ENCODE measurements around the gene CD247.

The CD247 gene

GRCh38 chr1:167404161-167404888 is 114.0 kb downstream of the CD247 start:
- Histone ChIP-seq H3K4me1 (ENCODE audit: control insufficient read depth, insufficient read depth, low read length) (no peaks in the 10 kb centered on the region), H3K9me3 (ENCODE audit: control insufficient read depth, insufficient read depth, low read depth, low read length) (no peaks in the 10 kb centered on the region), H3K9ac (ENCODE audit: low read length) (no peak overlapping the region), H3K4me3 (ENCODE audit: low read depth, low read length) (no peak overlapping the region), H3K36me3 (ENCODE audit: control insufficient read depth, insufficient read depth, low read length) (peaks cover 49% of the 10 kb centered on the region), H3K27me3 (ENCODE audit: control insufficient read depth, insufficient read depth, low read length) (no peaks in the 10 kb centered on the region), H3K27ac (ENCODE audit: low read depth, low read length) (no peak overlapping the region)

DNA sequence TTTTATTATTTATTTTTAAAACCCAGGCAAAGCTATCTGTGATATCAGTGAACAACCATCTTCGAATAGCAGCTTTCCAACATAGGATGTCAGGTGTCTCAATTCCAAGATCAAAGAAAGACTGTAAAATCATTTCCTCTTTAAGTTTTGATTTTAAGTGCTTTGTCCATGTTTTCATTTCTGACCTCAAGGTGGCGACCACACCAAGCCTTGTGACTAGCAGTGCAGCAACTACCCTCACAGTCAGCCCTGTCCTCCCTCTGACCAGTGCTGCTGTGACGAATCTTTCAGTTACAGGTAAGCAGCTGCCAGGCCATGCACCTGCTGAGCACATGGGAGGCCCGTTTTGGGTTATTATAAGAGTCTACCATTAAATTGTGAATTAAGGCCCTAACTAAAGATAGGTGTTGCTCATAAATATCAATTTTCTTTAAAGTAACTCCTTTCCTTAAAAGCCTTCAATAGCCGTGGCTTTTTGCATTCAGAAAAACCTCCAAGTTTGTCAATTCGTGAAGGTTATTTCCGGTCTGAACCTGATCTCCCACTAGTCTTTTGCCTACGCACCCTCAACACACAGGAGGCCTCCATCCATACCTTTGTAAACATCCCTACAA is 117.0 kb downstream of the CD247 start:
- Histone ChIP-seq H3K4me3 (ENCODE audit: low read depth, low read length) (no peak overlapping the region), H3K36me3 (ENCODE audit: control insufficient read depth, insufficient read depth, low read length) (peaks cover 70% of the 10 kb centered on the region), H3K9ac (ENCODE audit: low read length) (no peak overlapping the region), H3K27ac (ENCODE audit: low read depth, low read length) (no peak overlapping the region), H3K4me1 (ENCODE audit: control insufficient read depth, insufficient read depth, low read length) (no peaks in the 10 kb centered on the region), H3K9me3 (ENCODE audit: control insufficient read depth, insufficient read depth, low read depth, low read length) (no peaks in the 10 kb centered on the region), H3K27me3 (ENCODE audit: control insufficient read depth, insufficient read depth, low read length) (no peaks in the 10 kb centered on the region)

- Histone ChIP-seq H3K4me3 (ENCODE audit: low read depth, low read length) (no peak overlapping the region), H3K36me3 (ENCODE audit: control insufficient read depth, insufficient read depth, low read length) (peaks cover 61% of the 10 kb centered on the region), H3K4me1 (ENCODE audit: control insufficient read depth, insufficient read depth, low read length) (no peaks in the 10 kb centered on the region), H3K27ac (ENCODE audit: low read depth, low read length) (no peak overlapping the region), H3K27me3 (ENCODE audit: control insufficient read depth, insufficient read depth, low read length) (no peaks in the 10 kb centered on the region), H3K9me3 (ENCODE audit: control insufficient read depth, insufficient read depth, low read depth, low read length) (no peaks in the 10 kb centered on the region), H3K9ac (ENCODE audit: low read length) (no peak overlapping the region)
These were observed 117.9 kb downstream of the CD247 start for GRCh38 chr1:167400359-167400953.

DNA sequence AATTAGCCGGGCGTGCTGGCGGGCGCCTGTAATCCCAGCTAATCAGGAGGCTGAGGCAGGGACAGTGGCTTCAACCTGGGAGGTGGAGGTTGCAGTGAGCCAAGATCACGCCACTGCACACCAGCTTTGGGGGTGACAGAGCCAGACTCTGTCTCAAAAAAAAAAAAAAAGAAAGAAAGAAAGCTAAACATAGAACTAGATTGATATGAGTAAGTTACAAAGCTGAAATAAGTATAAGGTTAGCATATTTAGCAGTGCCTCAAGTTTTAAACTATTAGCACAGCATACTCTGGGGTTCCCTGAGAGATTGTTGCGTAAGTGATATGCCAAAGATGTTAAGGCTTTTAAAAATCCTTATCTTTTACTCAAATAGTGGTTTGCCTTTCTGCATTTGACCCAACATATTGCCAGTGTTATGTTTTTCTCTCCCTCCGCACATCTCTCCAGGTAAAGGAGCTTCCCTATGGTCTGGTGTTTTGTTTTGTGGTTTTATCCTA is 126.1 kb downstream of the CD247 start:
- Histone ChIP-seq H3K36me3 (ENCODE audit: control insufficient read depth, insufficient read depth, low read length) (peaks cover 28% of the 10 kb centered on the region), H3K4me3 (ENCODE audit: low read depth, low read length) (no peak overlapping the region), H3K4me1 (ENCODE audit: control insufficient read depth, insufficient read depth, low read length) (no peaks in the 10 kb centered on the region), H3K9ac (ENCODE audit: low read length) (no peak overlapping the region), H3K27me3 (ENCODE audit: control insufficient read depth, insufficient read depth, low read length) (no peaks in the 10 kb centered on the region), H3K27ac (ENCODE audit: low read depth, low read length) (no peak overlapping the region), H3K9me3 (ENCODE audit: control insufficient read depth, insufficient read depth, low read depth, low read length) (no peaks in the 10 kb centered on the region)

DNA sequence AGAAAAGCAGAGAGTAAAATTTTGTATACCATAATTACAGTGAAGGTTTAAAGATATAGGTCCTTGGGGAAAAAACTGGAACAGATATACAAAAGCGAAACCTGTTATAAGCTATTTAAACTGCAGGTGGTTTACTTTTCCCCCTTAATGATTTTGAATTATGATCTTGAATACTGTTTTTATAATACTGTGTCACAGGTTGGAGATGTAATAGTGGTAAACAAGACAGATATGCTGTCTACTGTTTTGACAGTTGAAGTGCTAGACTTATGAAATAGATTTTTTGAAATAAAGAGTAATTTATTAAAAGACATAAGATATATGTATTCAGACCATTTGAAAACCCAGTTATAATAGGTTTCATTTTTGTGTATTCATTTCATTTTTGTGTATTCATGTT is 129.4 kb downstream of the CD247 start:
- Histone ChIP-seq H3K27ac (ENCODE audit: low read depth, low read length) (no peak overlapping the region), H3K36me3 (ENCODE audit: control insufficient read depth, insufficient read depth, low read length) (peaks cover 41% of the 10 kb centered on the region), H3K9me3 (ENCODE audit: control insufficient read depth, insufficient read depth, low read depth, low read length) (no peaks in the 10 kb centered on the region), H3K4me3 (ENCODE audit: low read depth, low read length) (no peak overlapping the region), H3K27me3 (ENCODE audit: control insufficient read depth, insufficient read depth, low read length) (no peaks in the 10 kb centered on the region), H3K9ac (ENCODE audit: low read length) (no peak overlapping the region), H3K4me1 (ENCODE audit: control insufficient read depth, insufficient read depth, low read length) (no peaks in the 10 kb centered on the region)

- H3K4me1 ChIP-seq (ENCODE audit: control insufficient read depth, insufficient read depth, low read length) = no peaks in the 10 kb centered on the region
These were observed 130.9 kb downstream of the CD247 start for GRCh38 chr1:167387251-167387910.

More at GRCh38 chr1:167387251-167387910, 130.9 kb downstream of the CD247 start:
- Histone ChIP-seq H3K27me3 (ENCODE audit: control insufficient read depth, insufficient read depth, low read length) (no peaks in the 10 kb centered on the region), H3K9me3 (ENCODE audit: control insufficient read depth, insufficient read depth, low read depth, low read length) (no peaks in the 10 kb centered on the region), H3K27ac (ENCODE audit: low read depth, low read length) (no peak overlapping the region), H3K4me3 (ENCODE audit: low read depth, low read length) (no peak overlapping the region), H3K36me3 (ENCODE audit: control insufficient read depth, insufficient read depth, low read length) (peaks cover 47% of the 10 kb centered on the region), H3K9ac (ENCODE audit: low read length) (no peak overlapping the region)

Data from HUES6 (cell line).